Panc1 (cell line): ENCODE data around the gene ATRNL1.

Source experiments
- POLR2AphosphoS5 ChIP-seq: IDR thresholded peaks from 2 replicates; pipeline ENCODE4 v1.6.1; 2012; ENCODE audit warnings: mild to moderate bottlenecking, low read depth, low read length, moderate library complexity
- SIN3A ChIP-seq: IDR thresholded peaks from 2 replicates; pipeline ENCODE4 v1.6.1; 2012; ENCODE audit warnings: low read depth, mild to moderate bottlenecking, low read length, moderate library complexity, borderline replicate concordance; ENCODE audit not compliant: insufficient read depth
- TCF7L2 ChIP-seq: IDR thresholded peaks from 2 replicates; pipeline ENCODE4 v1.6.1; 2011; ENCODE audit warnings: mild to moderate bottlenecking, low read depth, low read length, inconsistent platforms
- TF ChIP-seq, protein P1 (sequence below): fragments of 450-650 bp; IDR thresholded peaks from 2 replicates; pipeline ENCODE4 v1.5.1; 2017; ENCODE audit warnings: mild to moderate bottlenecking
- TF ChIP-seq, protein P2 (sequence below), 2 experiments: IDR thresholded peaks; 2 replicates each; pipeline ENCODE4 v1.6.1; 2011 to 2012; ENCODE audit warnings: low read depth in 2 of 2, control low read depth in 1 of 2, low read length in 1 of 2, mild to moderate bottlenecking in 1 of 2, moderate library complexity in 1 of 2; ENCODE audit not compliant: insufficient read depth in 1 of 2

DNA sequence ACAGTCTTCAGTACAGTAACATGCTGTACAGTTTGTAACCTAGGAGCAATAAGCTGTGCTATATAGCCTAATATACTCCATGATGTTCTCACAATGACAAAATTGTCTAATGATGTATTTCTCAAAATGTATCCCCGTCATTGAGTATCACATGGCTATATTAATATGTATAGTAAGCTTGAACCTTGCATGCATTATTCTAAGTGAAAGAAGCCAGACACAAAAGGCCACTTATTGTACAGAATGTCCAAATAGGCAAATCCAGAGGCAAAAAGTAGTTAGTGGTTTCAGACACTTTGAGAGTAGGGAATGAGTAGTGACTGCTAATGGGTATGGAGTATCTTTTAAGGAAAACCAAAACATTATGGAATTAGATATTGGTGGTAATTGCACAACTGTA, 545.1 kb downstream of the ATRNL1 start:
- TF ChIP-seq, protein P1, sequence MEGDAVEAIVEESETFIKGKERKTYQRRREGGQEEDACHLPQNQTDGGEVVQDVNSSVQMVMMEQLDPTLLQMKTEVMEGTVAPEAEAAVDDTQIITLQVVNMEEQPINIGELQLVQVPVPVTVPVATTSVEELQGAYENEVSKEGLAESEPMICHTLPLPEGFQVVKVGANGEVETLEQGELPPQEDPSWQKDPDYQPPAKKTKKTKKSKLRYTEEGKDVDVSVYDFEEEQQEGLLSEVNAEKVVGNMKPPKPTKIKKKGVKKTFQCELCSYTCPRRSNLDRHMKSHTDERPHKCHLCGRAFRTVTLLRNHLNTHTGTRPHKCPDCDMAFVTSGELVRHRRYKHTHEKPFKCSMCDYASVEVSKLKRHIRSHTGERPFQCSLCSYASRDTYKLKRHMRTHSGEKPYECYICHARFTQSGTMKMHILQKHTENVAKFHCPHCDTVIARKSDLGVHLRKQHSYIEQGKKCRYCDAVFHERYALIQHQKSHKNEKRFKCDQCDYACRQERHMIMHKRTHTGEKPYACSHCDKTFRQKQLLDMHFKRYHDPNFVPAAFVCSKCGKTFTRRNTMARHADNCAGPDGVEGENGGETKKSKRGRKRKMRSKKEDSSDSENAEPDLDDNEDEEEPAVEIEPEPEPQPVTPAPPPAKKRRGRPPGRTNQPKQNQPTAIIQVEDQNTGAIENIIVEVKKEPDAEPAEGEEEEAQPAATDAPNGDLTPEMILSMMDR: no peak
- TF ChIP-seq POLR2AphosphoS5: no peak
- TF ChIP-seq, protein P2, sequence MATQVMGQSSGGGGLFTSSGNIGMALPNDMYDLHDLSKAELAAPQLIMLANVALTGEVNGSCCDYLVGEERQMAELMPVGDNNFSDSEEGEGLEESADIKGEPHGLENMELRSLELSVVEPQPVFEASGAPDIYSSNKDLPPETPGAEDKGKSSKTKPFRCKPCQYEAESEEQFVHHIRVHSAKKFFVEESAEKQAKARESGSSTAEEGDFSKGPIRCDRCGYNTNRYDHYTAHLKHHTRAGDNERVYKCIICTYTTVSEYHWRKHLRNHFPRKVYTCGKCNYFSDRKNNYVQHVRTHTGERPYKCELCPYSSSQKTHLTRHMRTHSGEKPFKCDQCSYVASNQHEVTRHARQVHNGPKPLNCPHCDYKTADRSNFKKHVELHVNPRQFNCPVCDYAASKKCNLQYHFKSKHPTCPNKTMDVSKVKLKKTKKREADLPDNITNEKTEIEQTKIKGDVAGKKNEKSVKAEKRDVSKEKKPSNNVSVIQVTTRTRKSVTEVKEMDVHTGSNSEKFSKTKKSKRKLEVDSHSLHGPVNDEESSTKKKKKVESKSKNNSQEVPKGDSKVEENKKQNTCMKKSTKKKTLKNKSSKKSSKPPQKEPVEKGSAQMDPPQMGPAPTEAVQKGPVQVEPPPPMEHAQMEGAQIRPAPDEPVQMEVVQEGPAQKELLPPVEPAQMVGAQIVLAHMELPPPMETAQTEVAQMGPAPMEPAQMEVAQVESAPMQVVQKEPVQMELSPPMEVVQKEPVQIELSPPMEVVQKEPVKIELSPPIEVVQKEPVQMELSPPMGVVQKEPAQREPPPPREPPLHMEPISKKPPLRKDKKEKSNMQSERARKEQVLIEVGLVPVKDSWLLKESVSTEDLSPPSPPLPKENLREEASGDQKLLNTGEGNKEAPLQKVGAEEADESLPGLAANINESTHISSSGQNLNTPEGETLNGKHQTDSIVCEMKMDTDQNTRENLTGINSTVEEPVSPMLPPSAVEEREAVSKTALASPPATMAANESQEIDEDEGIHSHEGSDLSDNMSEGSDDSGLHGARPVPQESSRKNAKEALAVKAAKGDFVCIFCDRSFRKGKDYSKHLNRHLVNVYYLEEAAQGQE (IDR thresholded peaks at IDR 0.05; ENCODE audit: insufficient read depth in 1 of 2, low read depth in 2 of 2, low read length in 1 of 2): no peak
- TF ChIP-seq SIN3A: no peak
- no peak for TF ChIP-seq TCF7L2
